Effector memory CD4-positive, alpha-beta T cell (primary cell): ENCODE data around the gene MCEMP1.
A peak's percentile ranks its signal among the peaks of the same experiment; 100 is the strongest.

Experiments used
- DNase-seq, 3 donors: peaks; one replicate each; pipeline ENCODE4 v3.0.0-alpha.2; 2020
- H3K27ac ChIP-seq: 2 replicates; pipeline ENCODE4 v1.7.0; 2013; ENCODE audit warnings: mild to moderate bottlenecking, low read length, moderate library complexity; ENCODE audit not compliant: insufficient read depth, poor library complexity, severe bottlenecking
- H3K27me3 ChIP-seq: replicated peaks from 2 replicates; pipeline ENCODE4 v1.7.0; 2013; ENCODE audit warnings: mild to moderate bottlenecking, low read length; ENCODE audit not compliant: insufficient read depth, control insufficient read depth, poor library complexity, severe bottlenecking
- H3K36me3 ChIP-seq: 2 replicates; pipeline ENCODE4 v1.7.0; 2013; ENCODE audit warnings: mild to moderate bottlenecking, low read length, moderate library complexity; ENCODE audit not compliant: control insufficient read depth, insufficient read depth
- H3K4me1 ChIP-seq: 2 replicates; pipeline ENCODE4 v1.7.0; 2013; ENCODE audit warnings: low read length, mild to moderate bottlenecking; ENCODE audit not compliant: control insufficient read depth, insufficient read depth, poor library complexity, severe bottlenecking
- H3K4me3 ChIP-seq: 2 replicates; pipeline ENCODE4 v1.7.0; 2013; ENCODE audit warnings: low read length, low read depth, mild to moderate bottlenecking; ENCODE audit not compliant: insufficient read depth, poor library complexity, severe bottlenecking
- H3K9me3 ChIP-seq: 2 replicates; pipeline ENCODE4 v1.7.0; 2013; ENCODE audit warnings: mild to moderate bottlenecking, low read length, moderate library complexity; ENCODE audit not compliant: control insufficient read depth

The MCEMP1 gene

DNA sequence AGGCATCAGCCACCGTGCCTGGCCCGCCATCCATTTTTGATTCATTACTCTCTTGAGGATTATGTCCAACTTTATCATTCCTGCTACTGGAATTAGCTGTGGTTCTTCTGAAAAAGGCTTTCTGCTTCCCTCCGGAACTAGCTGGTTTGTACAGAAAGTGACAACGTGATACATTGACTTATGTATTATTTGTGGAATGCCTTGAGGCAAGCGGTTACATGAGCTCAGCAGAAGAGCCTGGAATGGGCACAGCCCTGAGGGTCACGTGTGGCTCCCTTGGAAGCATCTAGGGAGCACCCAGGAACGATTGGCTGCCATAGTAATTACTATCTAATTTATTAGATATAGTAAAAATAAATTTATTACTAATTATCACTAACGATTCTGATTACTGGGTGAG, 22.5 kb upstream of the MCEMP1 start:
- H3K27ac ChIP-seq = no peak overlapping the region
- no peaks in the 10 kb centered on the region for H3K36me3 ChIP-seq
- H3K4me1 ChIP-seq = peaks cover 11% of the 10 kb centered on the region
- no peak overlapping the region for H3K4me3 ChIP-seq
- no peaks in the 10 kb centered on the region for H3K9me3 ChIP-seq
- H3K27me3 ChIP-seq = no peaks in the 10 kb centered on the region
- DNase-seq = no peak

DNA sequence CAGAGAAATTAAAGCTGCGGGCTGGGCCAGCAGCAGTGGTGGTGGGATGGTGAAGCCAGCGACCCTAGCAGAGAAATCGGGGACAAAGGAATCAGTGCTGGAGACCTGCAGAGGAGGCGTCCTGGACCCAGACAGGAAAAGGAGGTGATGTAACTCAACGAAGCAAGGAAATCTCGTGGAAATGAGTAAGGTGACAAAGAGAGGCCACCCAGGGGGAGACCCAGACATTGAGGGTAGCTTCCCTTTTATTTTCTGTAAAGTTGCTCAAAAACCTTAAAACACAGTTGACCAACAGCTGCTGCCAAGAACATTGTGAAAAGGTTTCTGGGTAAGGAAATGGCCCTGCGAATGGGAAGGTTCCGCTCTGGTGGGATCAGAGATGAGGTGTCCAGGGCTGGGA, 21.3 kb upstream of the MCEMP1 start:
- Histone ChIP-seq H3K27ac (no peak overlapping the region), H3K27me3 (no peaks in the 10 kb centered on the region), H3K36me3 (no peaks in the 10 kb centered on the region), H3K4me3 (no peak overlapping the region), H3K4me1 (peaks cover 11% of the 10 kb centered on the region), H3K9me3 (no peaks in the 10 kb centered on the region)
- no peak for DNase-seq

DNA sequence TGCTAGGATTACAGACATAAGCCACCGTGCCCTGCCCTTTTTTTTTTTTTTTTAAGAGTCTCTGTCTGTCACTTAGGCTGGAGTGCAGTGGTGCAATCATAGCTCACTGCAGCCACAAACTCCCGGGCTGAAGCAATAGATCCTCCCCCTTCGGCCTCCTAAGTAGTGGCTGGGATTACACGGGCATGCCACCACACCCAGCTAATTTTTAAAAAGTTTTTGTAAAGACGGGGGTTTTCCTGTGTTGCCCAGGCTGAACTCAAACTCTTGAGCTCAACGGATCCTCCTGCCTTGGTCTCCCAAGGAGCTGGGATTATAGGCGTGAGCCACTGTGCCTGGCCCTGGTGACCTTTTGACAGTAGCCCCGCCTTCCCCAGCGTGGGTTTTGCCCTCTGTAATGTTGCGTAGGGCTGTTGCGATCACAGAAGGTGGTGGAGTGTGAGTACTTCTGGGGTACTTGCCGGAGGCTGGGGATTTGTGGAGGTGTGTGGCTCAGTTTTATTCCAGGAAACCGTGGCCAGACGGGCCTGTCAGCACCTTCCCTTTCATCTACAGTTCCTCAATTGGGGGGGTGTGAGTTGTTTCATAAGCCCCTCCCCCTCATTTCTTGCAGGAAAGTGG, 19.6 kb upstream of the MCEMP1 start:
- peaks cover 7% of the 10 kb centered on the region for H3K4me1 ChIP-seq
- H3K27me3 ChIP-seq = no peaks in the 10 kb centered on the region
- no peak for DNase-seq
- H3K9me3 ChIP-seq = no peaks in the 10 kb centered on the region
- H3K36me3 ChIP-seq = no peaks in the 10 kb centered on the region
- H3K4me3 ChIP-seq = no peak overlapping the region
- H3K27ac ChIP-seq = no peak overlapping the region

DNA sequence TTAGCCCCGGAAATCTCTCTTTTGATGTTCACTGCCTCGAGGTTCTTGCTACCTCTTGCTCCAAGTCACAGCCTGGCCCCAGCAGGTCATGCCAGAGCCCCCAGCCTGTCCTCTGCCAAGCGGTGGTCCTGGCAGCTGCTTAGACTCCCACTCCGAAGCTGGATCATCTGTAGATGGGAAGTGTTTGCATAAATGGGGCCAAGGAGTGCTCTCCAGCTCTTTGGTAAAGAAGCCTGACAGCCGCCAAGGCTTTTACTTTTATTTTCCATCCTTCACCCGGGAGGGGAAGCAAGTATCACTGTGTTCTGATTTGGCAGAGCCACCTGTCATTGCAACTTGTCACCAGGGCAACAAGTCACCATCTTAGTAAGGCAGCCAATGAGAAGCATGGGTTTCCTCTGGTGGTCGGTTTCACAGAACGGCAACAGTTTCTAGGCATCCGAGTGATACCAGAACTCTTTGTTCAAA, 18.6 kb upstream of the MCEMP1 start:
- Histone ChIP-seq H3K27ac (peak overlapping the region; percentile 27), H3K4me3 (peak overlapping the region; percentile 9), H3K36me3 (no peaks in the 10 kb centered on the region), H3K27me3 (no peaks in the 10 kb centered on the region), H3K4me1 (peaks cover 7% of the 10 kb centered on the region), H3K9me3 (no peaks in the 10 kb centered on the region)
- DNase-seq = no peak

DNA sequence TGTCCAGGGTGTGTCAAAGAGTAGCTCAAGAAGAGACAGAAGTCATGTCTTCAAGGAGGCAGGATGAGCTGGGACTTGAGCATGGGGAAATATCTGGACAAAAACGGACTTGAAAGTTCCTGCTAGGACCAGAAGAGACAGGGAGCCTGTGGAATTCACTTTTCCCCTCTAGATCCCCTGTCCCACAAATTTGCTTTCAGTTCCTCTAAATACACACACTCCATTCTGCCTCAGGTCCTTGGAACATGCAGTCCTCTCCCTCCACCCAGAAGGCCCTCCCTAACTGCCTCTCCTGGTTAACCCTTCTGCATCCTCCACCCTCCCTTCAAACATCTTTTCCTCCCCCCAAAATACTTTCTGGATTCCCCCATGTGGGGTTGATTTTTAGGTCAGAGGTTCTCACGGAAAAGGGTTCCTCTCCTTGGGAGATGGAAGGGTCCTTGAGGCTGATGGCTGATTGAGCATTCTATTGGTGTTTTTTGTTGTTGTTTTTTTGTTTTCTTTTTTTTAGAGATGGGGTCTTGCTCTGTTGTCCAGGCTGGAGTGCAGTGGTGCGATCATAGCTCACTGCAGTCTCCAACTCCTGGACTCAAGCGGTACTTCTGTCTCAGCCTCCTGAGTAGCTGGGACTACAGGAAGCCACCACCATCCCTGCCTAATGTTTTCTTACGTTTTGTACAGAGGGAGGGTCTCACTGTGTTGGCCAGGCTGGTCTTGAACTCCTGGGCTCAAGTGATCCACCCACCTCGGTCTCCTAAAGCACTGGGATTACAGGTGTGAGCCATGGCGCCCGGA, 14.9 kb upstream of the MCEMP1 start:
- H3K27me3 ChIP-seq = no peaks in the 10 kb centered on the region
- peaks cover 7% of the 10 kb centered on the region for H3K4me1 ChIP-seq
- H3K4me3 ChIP-seq = no peak overlapping the region
- DNase-seq = no peak
- H3K9me3 ChIP-seq = no peaks in the 10 kb centered on the region
- no peaks in the 10 kb centered on the region for H3K36me3 ChIP-seq
- H3K27ac ChIP-seq = no peak overlapping the region

DNA sequence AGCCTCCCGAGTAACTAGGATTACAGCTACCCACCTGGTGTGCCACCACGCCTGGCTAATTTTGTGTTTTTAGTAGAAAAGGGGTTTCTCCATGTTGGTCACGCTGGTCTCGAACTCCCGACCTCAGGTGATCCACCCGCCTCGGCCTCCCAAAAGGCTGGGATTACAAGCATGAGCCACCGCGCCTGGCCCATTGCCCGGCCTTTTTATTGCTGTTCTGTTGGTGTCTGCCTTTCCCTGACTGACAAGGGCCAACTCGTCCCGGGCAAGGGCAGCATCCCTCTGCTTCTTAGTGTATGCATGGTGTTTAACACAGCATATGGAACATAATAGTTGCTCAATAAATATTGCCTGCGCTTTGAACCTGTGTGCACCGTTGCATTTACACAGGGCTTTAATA, 14.2 kb upstream of the MCEMP1 start:
- no peak for DNase-seq
- Histone ChIP-seq H3K4me1 (peaks cover 7% of the 10 kb centered on the region), H3K27me3 (no peaks in the 10 kb centered on the region), H3K27ac (no peak overlapping the region), H3K36me3 (no peaks in the 10 kb centered on the region), H3K4me3 (no peak overlapping the region), H3K9me3 (no peaks in the 10 kb centered on the region)

DNA sequence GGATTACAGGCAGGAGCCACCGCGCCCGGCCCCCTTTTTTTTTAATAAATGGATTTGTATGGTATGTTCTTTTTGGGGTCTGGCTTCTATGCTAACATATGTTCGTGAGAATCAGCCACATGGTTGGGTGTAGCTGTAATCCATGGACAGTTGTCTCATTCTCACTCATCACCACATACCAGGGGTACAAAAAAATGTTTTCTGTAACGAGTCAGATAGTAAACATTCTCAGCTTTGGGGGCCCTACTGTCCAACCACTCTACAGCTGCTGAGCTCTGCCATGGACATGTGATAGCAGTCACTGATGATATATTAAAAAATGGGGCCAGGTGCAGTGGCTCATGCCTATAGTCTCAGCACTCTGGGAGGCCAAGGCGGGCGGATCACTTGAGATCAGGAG, 13.2 kb upstream of the MCEMP1 start:
- H3K4me3 ChIP-seq = no peak overlapping the region
- no peak for DNase-seq
- no peak overlapping the region for H3K27ac ChIP-seq
- no peaks in the 10 kb centered on the region for H3K9me3 ChIP-seq
- no peaks in the 10 kb centered on the region for H3K27me3 ChIP-seq
- H3K36me3 ChIP-seq = no peaks in the 10 kb centered on the region
- H3K4me1 ChIP-seq = no peaks in the 10 kb centered on the region

DNA sequence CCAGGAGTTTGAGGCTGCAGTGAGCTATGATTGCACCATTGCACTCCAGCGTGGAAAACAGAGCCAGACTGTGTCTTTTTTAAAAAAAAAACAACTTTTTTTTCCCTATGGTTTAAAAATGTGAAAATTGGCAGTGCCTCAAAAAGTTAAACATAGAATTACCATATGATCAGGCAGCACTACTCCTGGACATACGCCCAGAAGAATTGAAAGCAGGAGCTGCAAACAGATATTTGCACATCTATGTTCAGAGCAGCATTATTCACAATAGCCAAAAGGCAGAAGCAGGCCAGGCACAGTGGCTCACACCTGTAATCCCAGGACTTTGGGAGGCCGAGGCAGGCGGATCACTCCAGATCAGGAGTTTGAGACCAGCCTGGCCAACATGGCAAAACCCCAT, 11.8 kb upstream of the MCEMP1 start:
- Histone ChIP-seq H3K4me3 (no peak overlapping the region), H3K36me3 (no peaks in the 10 kb centered on the region)
- DNase-seq = no peak

DNA sequence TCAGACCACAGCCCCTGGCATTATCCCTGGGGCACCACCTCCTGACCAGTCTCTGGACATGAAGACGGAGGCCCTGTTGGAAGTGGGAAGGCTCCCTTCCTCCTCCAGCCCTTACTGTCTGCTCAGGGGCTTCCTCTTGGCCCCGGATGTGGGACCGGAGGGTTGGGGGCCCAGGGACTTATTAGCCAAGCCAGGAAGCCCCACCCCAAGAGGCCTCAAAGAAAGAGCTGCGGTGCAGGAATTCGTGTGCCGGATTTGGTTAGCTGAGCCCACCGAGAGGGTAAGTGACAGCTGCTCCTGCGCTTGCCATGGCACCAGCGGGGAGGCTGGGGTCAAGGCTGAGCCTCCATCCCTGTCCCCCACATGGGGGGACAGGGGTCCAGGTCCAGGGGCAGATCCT, 8.0 kb upstream of the MCEMP1 start, which contains the start of gene RETN:
RETN (plus strand) TSS at position 208 of the 400 bp plus-strand sequence. CDS start 278 bp downstream, outside the sequence.
- Histone ChIP-seq H3K27me3 (peaks cover 3% of the 10 kb centered on the region), H3K9me3 (no peaks in the 10 kb centered on the region), H3K4me1 (peaks cover 4% of the 10 kb centered on the region), H3K4me3 (no peak within 1 kb of the TSS), H3K27ac (no peak within 1 kb of the TSS), H3K36me3 (no peaks in the 10 kb centered on the region)
- DNase-seq = no peak

More for the DNA sequence above, 11.8 kb upstream of the MCEMP1 start:
- no peak overlapping the region for H3K27ac ChIP-seq
- no peaks in the 10 kb centered on the region for H3K27me3 ChIP-seq
- no peaks in the 10 kb centered on the region for H3K9me3 ChIP-seq
- peaks cover under 1% of the 10 kb centered on the region for H3K4me1 ChIP-seq

DNA sequence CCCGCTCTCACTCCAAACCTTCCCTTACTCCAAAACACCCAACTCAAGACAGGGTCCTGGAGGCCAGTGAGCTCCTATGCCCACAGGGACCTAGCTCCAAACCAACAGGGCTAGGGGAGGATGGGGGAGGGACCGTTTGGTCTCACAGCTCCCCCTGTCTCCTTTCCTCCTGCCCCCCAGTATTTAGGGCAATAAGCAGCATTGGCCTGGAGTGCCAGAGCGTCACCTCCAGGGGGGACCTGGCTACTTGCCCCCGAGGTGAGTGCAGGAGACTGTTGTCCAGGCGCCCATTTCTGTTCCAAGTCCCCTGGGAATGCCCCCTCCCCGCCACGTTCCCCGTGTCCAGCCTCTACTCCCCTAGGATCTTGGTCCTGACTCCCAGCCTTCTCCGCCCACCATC, 7.2 kb upstream of the MCEMP1 start:
- no peaks in the 10 kb centered on the region for H3K9me3 ChIP-seq
- no peak for DNase-seq
- no peak overlapping the region for H3K27ac ChIP-seq
- H3K4me3 ChIP-seq = no peak overlapping the region
- peaks cover 4% of the 10 kb centered on the region for H3K4me1 ChIP-seq
- no peaks in the 10 kb centered on the region for H3K36me3 ChIP-seq
- peaks cover 3% of the 10 kb centered on the region for H3K27me3 ChIP-seq
